AG20443 (cell line): ENCODE results near the gene ADI1.
"Not testable (repeated sequence)": the region's sequence is repeated elsewhere in the genome, so short reads cannot be mapped to it uniquely, and the experiment has no call there.

Source experiments
- DNase-seq: peaks from one replicate; pipeline ENCODE4 v3.0.0; 2012; ENCODE audit warnings: low spot score, mixed read lengths

Gene ADI1

GRCh38 chr2:3462493-3463104, 56.7 kb downstream of the ADI1 start:
- DNase-seq: no peak

GRCh38 chr2:3461801-3462492, 57.4 kb downstream of the ADI1 start:
- peak; percentile 66 for DNase-seq

- DNase-seq: no peak
These were observed 58.2 kb downstream of the ADI1 start for GRCh38 chr2:3460831-3461800.

DNA sequence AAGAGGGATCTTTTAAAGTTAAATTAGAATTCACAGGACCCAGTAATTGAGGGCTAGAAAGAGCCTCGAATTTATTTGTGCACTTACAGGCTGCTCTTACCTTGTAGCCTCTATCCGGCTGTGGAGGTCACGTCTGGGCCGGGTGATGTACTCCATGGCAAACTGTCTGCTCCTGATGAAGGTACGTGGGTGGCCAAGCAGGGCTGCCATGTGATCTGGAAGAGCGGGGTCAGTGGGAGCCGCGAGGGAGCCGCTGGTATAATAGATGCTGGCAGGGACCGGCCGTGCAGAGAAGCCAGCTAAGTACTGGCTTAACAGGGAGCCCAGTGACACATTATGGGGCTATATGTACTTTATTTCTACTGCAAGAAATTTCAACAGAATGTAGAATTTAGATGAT, 59.2 kb downstream of the ADI1 start:
- DNase-seq: no peak

GRCh38 chr2:3459185-3460015, 59.9 kb downstream of the ADI1 start:
- DNase-seq: no peak

GRCh38 chr2:3458396-3459184, 60.7 kb downstream of the ADI1 start:
- DNase-seq: no peak

DNA sequence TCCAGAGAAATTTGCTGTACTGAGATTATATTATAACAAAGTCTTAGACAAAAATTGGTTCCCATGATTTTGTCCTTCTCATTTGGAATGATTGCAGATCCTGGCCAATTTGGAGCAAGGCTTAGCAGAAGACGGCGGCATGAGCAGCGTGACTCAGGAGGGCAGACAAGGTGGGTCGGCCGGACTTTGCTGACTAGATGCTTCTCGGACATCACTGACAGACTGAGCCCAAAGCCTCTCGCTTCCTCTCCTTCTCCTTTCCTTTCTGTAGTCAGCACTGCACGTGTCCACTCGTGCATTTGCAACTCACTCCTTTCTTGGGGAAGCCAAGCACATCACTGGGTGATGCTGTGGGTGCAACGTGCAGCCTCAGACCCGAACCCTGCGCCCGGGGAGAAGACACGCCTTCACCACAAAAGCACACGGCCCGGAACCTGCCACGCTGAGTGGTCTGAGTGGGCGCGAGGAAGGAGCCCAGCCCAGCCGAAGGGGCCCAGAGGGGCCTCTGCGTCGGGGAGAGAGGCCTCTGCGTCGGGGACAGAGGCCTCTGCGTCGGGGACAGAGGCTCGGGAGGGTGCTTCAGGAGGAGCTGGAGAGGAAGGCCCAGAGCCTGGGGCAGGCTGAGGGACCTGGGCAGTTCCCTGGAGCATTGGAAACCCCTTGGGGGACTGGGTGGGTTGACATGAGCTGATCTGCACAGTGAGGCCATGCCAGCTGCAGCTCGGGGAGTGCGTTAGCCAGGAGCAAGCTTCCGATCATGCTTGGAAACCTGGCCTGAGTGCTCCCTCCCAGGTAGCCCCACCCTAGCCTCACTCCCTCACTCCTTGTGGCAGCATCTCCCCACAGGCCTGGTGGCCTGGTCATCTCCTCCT, 61.6 kb downstream of the ADI1 start:
- DNase-seq: no peak

DNA sequence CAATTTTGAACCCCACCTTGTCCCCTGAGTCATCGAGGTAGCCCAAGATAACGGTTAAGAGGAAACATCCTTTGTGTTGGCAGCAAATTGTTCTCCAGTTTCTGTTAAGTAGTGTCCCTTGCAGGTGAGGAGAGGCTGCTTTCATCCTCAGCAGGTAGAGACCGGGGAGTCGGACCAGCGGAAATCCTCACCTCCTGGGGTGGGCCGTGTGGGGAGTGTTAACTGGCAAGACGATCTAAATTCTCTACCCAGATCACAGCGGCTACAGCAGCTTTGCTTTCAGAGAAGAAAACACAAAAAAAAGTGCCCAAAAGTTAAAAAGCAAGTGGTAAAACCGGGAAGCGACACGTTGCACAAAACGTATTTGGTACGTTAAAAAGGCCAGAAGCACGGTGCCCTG, 63.2 kb downstream of the ADI1 start:
- no peak for DNase-seq

- no peak for DNase-seq
These were observed 64.5 kb downstream of the ADI1 start for GRCh38 chr2:3454802-3455201.

GRCh38 chr2:3454005-3454404, 65.3 kb downstream of the ADI1 start:
- DNase-seq: not testable (repeated sequence)

- no peak for DNase-seq
These were observed 65.9 kb downstream of the ADI1 start for GRCh38 chr2:3453190-3453999.

- DNase-seq: no peak
These were observed 67.2 kb downstream of the ADI1 start for GRCh38 chr2:3451926-3452671.

DNA sequence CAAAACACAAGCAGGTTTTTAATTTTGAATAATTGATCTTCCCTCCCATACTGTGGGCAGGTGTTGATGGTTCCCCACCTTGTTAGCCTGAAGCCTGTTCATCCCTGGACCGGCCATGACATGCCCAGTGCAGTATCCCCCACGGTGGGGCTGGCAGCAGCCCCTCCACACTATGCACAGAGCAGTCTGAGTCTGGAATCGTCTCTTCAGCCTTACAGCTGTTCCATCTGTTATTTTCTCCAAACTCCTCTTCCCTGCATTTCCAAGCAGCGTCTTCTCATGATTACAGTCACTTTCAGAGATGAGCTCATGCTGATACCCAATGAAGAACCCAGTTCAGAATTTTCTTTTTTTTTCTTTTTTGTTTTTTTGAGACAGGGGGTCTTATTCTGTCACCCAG, 68.2 kb downstream of the ADI1 start:
- no peak for DNase-seq

DNA sequence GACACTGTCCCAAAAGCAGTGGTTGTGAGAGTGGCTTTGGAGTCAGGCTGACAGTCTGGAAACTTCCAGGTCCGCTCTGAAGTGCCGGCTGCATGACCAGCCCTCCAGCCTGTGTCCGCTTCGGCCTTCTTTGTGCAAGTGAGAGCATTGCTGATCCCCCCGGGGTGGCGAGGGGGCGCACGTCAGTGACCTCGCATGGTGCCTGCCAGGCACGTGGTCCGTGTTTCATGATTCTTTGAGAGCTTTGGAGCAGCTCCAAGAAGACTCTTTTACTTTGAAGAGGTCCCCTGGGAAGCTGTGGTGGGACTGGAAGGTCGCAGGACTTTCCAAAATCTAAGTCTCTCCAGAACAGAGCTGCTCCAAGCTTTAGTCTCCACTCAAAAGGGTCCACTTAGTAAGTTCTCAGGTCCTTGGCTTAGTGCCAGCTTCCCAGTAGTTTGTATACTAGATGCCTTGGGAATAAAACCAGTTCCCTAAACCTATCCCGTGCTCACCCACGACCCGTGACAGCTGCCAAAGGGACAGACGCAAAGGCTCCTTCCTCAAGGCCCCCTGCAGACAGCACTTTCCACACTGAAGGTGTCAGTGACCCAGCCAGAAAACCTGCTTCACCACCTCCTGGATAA, 68.8 kb downstream of the ADI1 start:
- DNase-seq: no peak

DNA sequence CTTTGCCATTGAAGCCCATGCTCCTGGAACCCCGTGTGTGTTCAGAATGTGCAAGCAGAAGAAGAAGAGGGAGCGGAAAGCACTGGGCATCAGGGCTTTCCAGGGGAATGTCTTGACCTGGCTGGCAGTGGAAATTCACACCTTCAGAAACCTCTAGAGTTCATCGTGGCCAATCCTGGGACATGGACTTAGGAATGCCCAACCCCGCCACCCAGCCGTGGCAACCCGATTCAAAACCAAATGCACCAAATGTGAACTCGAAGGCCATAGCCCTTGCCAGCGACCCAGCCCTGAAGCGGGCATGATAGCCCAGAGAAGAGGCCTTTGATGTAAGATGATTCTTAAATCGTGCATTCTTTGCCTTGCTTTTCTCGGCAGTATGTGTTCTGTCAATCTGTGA, 69.4 kb downstream of the ADI1 start:
- DNase-seq: no peak

DNA sequence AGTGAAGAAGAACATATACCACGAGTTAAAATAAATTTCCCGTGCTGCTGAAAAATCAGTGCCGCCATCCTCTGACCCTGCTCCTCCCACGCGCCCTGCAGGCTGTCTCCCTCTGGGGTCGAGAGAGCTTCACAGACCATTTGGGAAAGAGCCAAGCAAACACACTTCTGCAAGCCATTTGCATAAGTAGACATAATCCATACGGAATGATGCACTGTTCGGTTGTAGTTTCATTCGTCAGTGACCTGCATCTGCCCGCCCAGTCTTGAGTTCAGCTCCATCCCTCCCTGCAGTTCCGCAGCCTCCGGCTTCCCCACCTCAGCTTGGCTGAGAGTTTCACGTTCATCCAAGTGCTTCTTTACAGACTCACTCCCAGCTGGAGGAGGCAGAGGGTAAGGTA, 70.2 kb downstream of the ADI1 start:
- DNase-seq: no peak

DNA sequence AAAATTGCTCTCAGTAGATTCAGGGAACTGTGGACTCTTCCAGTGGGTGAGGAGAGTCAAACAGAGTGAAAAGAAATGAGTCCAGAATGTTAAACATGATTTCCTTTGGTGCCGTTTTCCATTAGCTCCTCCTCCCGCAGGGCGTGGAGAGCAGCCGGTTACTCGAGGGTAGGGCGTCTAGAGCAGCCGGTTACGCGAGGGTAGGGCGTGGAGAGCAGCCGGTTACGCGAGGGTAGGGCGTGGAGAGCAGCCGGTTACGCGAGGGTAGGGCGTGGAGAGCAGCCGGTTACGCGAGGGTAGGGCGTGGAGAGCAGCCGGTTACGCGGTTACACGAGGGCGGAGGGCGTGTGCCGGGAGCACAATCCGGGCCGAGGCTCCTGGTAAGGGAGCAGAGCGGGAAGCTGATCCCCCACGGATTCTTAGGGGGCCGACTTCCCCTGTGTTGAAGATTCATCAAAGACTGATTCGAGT, 70.9 kb downstream of the ADI1 start:
- not testable (repeated sequence) for DNase-seq

DNA sequence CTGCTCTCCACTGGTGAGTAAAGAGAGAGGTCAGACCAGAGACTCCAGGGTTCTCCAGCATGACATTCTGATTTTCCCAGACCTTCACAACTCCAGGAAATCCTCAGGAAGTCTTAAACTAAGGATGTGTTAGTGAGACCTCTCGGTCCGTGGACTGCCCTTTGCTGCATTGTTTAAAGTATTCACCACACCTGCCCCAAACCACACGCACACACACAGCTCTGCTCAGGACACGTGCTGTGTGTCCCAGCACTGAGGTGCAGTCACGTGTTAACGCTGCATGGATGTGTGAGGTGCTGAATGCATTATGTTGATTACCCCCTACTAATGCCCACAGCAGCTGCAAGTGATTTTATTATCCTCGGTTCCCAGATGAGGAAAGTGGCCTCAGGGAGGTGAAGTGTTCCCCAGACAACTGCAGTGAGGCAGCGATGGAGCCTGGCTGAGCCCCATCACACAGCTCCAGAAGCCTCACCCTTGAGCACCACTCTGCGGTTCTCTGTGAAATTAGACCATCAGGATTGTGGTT, 71.5 kb downstream of the ADI1 start:
- no peak for DNase-seq
